GM12865 (cell line): ENCODE data around the gene ZNF506.
A peak's percentile ranks its signal among the peaks of the same experiment; 100 is the strongest.

Experiments
- DNase-seq: peaks from one replicate; pipeline ENCODE4 v3.0.0; 2010; ENCODE audit warnings: low read depth
- H3K4me3 ChIP-seq: 2 replicates; pipeline ENCODE4 v1.5.1; 2011; ENCODE audit warnings: mild to moderate bottlenecking, low read depth, low read length, control low read depth
- TF ChIP-seq, protein P1 (sequence below): IDR thresholded peaks from 2 replicates; pipeline ENCODE4 v1.5.1; 2011; ENCODE audit warnings: low read length, control low read depth, low read depth, inconsistent platforms; ENCODE audit not compliant: insufficient read depth; ENCODE audit errors: missing control alignments

Gene ZNF506

DNA sequence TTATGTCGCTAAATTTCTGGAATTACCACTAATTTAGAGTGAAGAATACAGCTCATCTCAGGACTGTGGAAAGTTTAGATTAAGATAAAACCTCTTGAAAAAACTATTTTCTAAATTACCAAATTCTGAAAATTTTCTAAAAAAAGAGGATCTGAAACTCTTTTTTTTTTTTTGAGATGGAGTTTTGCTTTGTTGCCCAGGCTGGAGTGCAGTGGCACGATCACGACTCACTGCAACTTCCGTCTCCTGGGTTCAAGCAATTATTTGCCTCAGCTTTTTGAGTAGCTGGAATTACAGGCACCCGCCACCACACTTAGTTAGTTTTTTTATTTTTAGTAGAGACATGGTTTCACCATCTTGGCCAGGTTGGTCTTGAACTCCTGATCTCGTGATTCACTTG is 27.5 kb upstream of the ZNF506 start:
- DNase-seq, result no peak
- TF ChIP-seq, protein P1, sequence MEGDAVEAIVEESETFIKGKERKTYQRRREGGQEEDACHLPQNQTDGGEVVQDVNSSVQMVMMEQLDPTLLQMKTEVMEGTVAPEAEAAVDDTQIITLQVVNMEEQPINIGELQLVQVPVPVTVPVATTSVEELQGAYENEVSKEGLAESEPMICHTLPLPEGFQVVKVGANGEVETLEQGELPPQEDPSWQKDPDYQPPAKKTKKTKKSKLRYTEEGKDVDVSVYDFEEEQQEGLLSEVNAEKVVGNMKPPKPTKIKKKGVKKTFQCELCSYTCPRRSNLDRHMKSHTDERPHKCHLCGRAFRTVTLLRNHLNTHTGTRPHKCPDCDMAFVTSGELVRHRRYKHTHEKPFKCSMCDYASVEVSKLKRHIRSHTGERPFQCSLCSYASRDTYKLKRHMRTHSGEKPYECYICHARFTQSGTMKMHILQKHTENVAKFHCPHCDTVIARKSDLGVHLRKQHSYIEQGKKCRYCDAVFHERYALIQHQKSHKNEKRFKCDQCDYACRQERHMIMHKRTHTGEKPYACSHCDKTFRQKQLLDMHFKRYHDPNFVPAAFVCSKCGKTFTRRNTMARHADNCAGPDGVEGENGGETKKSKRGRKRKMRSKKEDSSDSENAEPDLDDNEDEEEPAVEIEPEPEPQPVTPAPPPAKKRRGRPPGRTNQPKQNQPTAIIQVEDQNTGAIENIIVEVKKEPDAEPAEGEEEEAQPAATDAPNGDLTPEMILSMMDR, result no peak
- H3K4me3 ChIP-seq, result no peak overlapping the region

DNA sequence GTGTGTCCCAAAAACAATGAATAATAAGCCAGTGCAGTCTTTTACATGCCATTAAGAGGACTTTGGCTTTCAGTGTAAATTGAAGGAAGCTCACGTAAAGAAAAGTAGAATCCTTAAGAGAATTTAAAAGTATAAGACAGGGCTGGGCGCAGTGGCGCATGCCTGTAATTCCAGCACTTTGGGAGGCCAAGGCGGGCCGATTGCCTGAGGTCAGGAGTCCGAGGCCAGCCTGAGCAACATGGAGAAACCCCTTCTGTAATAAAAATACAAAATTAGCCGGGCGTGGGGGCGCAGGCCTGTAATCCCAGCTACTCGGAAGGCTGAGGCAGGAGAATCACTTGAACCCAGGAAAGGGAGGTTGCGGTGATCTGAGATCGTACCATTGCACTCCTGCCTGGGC is 26.2 kb upstream of the ZNF506 start:
- H3K4me3 ChIP-seq, result no peak overlapping the region
- no peak for DNase-seq
- TF ChIP-seq, protein P1, result no peak

DNA sequence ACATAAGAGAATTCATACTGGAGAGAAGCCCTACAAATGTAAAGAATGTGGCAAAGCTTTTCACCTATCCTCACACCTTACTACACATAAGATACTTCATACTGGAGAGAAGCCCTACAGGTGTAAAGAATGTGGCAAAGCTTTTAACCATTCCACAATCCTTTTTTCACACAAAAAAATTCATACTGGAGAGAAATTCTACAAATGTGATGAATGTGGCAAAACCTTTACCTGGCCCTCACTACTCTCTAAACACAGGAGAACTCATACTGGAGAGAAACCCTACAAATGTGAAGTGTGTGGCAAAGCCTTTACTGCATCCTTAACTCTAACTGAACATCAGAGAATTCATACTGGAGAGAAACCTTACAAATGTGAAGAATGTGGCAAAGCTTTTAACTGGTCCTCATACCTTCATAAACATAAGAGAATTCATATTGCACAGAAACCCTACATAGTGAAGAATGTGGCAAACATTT is 14.0 kb upstream of the ZNF506 start:
- no peak for DNase-seq
- no peak overlapping the region for H3K4me3 ChIP-seq
- TF ChIP-seq, protein P1, result no peak

DNA sequence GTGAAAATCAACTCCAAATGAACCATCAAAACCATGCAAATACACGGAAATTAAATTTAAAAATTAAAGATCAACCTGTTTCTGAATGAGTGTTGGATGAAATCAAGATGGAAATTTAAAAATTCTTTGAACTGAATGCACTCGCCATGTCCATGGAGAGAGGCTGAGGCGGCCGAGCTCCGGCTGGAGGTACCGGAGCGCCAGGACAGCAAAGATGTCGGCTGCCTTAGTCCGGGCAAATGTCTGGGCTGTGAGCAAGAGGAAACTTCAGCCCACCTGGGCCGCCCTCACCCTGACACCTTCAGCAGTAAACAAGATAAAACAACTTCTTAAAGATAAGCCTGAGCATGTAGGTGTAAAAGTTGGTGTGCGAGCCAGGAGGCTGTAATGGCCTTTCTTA is 5.3 kb upstream of the ZNF506 start:
- TF ChIP-seq, protein P1, result no peak
- H3K4me3 ChIP-seq, result no peak overlapping the region
- no peak for DNase-seq

DNA sequence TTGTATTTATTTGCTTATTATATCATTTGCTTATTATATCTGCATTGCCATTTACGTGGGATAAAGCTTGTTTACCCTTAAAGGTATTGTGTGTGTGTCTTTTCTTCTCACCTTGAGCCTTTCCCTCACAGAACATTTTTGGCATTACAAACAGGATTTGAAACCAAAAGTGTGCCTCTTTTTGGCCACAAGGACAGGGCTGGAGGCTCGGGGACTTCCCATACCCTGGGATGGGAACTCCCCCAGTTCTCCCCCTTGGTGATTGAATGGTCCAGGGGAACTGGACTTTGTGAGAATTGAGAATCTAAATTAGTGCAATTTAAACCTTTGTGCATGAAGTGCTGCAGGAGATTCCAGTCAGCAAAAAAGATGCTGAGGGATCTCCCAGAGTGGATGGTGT is 2.4 kb upstream of the ZNF506 start:
- H3K4me3 ChIP-seq, result no peak overlapping the region
- peak; percentile 65 for DNase-seq
- TF ChIP-seq, protein P1, result no peak

DNA sequence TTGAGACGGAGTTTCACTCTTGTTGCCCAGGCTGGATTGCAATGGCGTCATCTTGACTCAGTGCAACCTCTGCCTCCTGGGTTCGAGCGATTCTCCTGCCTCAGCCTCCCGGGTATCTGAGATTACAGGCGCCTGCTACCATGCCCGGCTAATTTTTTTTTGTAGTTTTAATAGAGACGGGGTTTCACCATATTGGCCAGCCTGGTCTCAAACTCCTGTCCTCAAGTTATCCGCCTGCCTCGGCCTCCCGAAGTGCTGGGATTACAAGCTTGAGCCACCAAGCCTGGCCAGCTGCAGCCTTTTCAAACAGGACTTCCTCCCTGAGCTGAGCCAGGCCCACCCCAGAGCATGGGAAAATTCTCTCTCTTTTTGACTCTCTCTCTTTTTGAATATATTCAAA is 426 bp upstream of the ZNF506 start:
- DNase-seq, result peak; percentile 10
- peak overlapping the region; percentile 75 for H3K4me3 ChIP-seq

DNA sequence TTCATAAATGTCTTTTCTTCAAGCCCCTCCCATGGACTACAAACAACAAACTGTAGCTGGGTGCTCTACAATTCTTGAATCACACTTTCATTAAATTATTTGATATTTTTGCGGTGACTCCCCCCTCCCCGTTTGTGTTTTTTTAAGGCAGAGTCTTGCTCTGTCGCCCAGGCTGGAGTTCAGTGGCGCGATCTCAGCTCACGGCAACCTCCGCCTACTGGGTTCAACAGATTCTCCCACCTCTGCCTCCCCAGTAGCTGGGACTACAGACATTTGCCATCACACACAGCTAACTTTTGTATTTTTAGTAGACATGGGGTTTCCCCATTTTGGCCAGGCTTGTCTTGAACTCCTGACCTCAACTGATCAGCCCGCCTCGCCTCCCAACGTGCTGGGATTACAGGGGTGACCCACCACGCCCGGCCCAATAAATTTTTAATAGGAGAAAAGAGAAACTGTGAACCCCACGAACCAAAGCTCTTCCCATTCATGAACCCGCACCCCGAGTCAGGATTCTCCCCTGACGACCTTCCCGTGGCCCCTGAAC is 703 bp downstream of the ZNF506 start:
- peak overlapping the region; percentile 75 for H3K4me3 ChIP-seq
- peak; percentile 33 for DNase-seq
- TF ChIP-seq, protein P1, result no peak
